H9 (cell line): ENCODE measurements around the gene CAMSAP2. TPM values are rescaled to one million over a fixed set of nuclear protein-coding genes. Genes with fewer than 3 reads are reported as not detected.

Experiments
- DNase-seq: peaks from one replicate; pipeline ENCODE4 v3.0.0-alpha.2; 2017
- H2AFZ ChIP-seq: one replicate; pipeline ENCODE4 v1.6.1; 2013; ENCODE audit warnings: mild to moderate bottlenecking, low read length, control low read depth, moderate library complexity
- H2AK5ac ChIP-seq: 2 replicates; pipeline ENCODE4 v1.6.1; 2013; ENCODE audit warnings: low read length, control low read depth, mixed read lengths; ENCODE audit not compliant: insufficient read length
- H2BK120ac ChIP-seq: one replicate; pipeline ENCODE4 v1.6.1; 2013; ENCODE audit warnings: low read depth, mild to moderate bottlenecking, low read length, control low read depth, inconsistent platforms; ENCODE audit not compliant: poor library complexity, severe bottlenecking
- H2BK12ac ChIP-seq: 2 replicates; pipeline ENCODE4 v1.6.1; 2013; ENCODE audit warnings: low read length, control low read depth, mixed read lengths, low read depth; ENCODE audit not compliant: insufficient read length
- H2BK15ac ChIP-seq: 2 replicates; pipeline ENCODE4 v1.6.1; 2013; ENCODE audit warnings: low read depth, low read length, control low read depth
- H2BK20ac ChIP-seq: one replicate; pipeline ENCODE4 v1.6.1; 2013; ENCODE audit warnings: low read depth, mild to moderate bottlenecking, low read length, control low read depth, inconsistent platforms; ENCODE audit not compliant: poor library complexity, severe bottlenecking
- H2BK5ac ChIP-seq: 2 replicates; pipeline ENCODE4 v1.6.1; 2013; ENCODE audit warnings: low read length, control low read depth, mixed read lengths; ENCODE audit not compliant: insufficient read length
- H3K14ac ChIP-seq: 2 replicates; pipeline ENCODE4 v1.6.1; 2013; ENCODE audit warnings: low read length, control low read depth; ENCODE audit not compliant: insufficient read depth
- H3K18ac ChIP-seq: 2 replicates; pipeline ENCODE4 v1.6.1; 2013; ENCODE audit warnings: low read depth, mild to moderate bottlenecking, mixed read lengths, low read length, control low read depth; ENCODE audit not compliant: insufficient read length
- H3K23ac ChIP-seq: 2 replicates; pipeline ENCODE4 v1.6.1; 2013; ENCODE audit warnings: low read length, control low read depth, mixed read lengths, low read depth; ENCODE audit not compliant: insufficient read length
- H3K23me2 ChIP-seq: 2 replicates; pipeline ENCODE4 v1.6.1; 2013; ENCODE audit warnings: low read depth, mild to moderate bottlenecking, mixed read lengths, low read length, control low read depth; ENCODE audit not compliant: insufficient read length, poor library complexity, severe bottlenecking
- H3K27ac ChIP-seq: 2 replicates; pipeline ENCODE4 v1.5.1; 2013; ENCODE audit warnings: low read length, control low read depth, mixed read lengths, low read depth; ENCODE audit not compliant: insufficient read length
- H3K27me3 ChIP-seq: 2 replicates; pipeline ENCODE4 v1.6.1; 2013; ENCODE audit warnings: low read length, control low read depth, inconsistent platforms; ENCODE audit not compliant: insufficient read depth
- H3K4ac ChIP-seq: 2 replicates; pipeline ENCODE4 v1.6.1; 2013; ENCODE audit warnings: low read depth, mild to moderate bottlenecking, control low read depth, inconsistent platforms, low read length, moderate library complexity
- H3K4me1 ChIP-seq: 2 replicates; pipeline ENCODE4 v1.6.1; 2013; ENCODE audit warnings: low read length, control low read depth, inconsistent platforms; ENCODE audit not compliant: insufficient read depth
- H3K4me2 ChIP-seq: 2 replicates; pipeline ENCODE4 v1.6.1; 2013; ENCODE audit warnings: low read length, control low read depth, mixed read lengths; ENCODE audit not compliant: insufficient read length, insufficient read depth
- H3K56ac ChIP-seq: 2 replicates; pipeline ENCODE4 v1.6.1; 2013; ENCODE audit warnings: low read depth, mild to moderate bottlenecking, mixed read lengths, low read length, control low read depth; ENCODE audit not compliant: insufficient read length
- H3K79me1 ChIP-seq: 2 replicates; pipeline ENCODE4 v1.6.1; 2013; ENCODE audit warnings: low read depth, mild to moderate bottlenecking, moderate library complexity, low read length, control low read depth, inconsistent platforms; ENCODE audit not compliant: insufficient read depth, poor library complexity, severe bottlenecking
- H3K79me2 ChIP-seq: 2 replicates; pipeline ENCODE4 v1.6.1; 2013; ENCODE audit warnings: low read length, control low read depth, inconsistent platforms; ENCODE audit not compliant: insufficient read depth
- H3K9ac ChIP-seq: 2 replicates; pipeline ENCODE4 v1.6.1; 2013; ENCODE audit warnings: low read length, control low read depth, mixed read lengths; ENCODE audit not compliant: insufficient read length; ENCODE audit errors: extremely low read depth
- H3K9me3 ChIP-seq: one replicate; pipeline ENCODE4 v1.6.1; 2013; ENCODE audit warnings: low read depth, low read length, inconsistent platforms; ENCODE audit not compliant: control insufficient read depth
- H3T11ph ChIP-seq: one replicate; pipeline ENCODE4 v1.6.1; 2013; ENCODE audit warnings: mild to moderate bottlenecking, low read length, control low read depth, inconsistent platforms
- H4K20me1 ChIP-seq: one replicate; pipeline ENCODE4 v1.6.1; 2013; ENCODE audit not compliant: control insufficient read depth, insufficient read length, insufficient read depth
- H4K5ac ChIP-seq: 2 replicates; pipeline ENCODE4 v1.6.1; 2013; ENCODE audit warnings: low read depth, mild to moderate bottlenecking, mixed read lengths, low read length, control low read depth; ENCODE audit not compliant: insufficient read length
- H4K8ac ChIP-seq: replicated peaks from 2 replicates; pipeline ENCODE4 v1.6.1; 2013; ENCODE audit warnings: low read length, control low read depth, mixed read lengths, low read depth; ENCODE audit not compliant: insufficient read length
- H4K91ac ChIP-seq: 2 replicates; pipeline ENCODE4 v1.6.1; 2013; ENCODE audit warnings: low read depth, mild to moderate bottlenecking, moderate library complexity, mixed read lengths, low read length, control low read depth; ENCODE audit not compliant: insufficient read length
- H3K27ac Mint-ChIP-seq, 3 experiments: 2 replicates in 2 of 3; 3 replicates in 1 of 3; pipeline ENCODE4 v1.8.0; 2020 to 2021; ENCODE audit warnings: mixed read lengths in 3 of 3, mild to moderate bottlenecking in 1 of 3, moderate library complexity in 1 of 3
- H3K27me3 Mint-ChIP-seq: 2 replicates; pipeline ENCODE4 v1.8.0; 2021; ENCODE audit warnings: low read depth, mild to moderate bottlenecking, moderate library complexity, mixed read lengths
- H3K36me3 Mint-ChIP-seq, 3 experiments: 2 replicates in 2 of 3; 3 replicates in 1 of 3; pipeline ENCODE4 v1.8.0; 2020 to 2021; ENCODE audit warnings: low read depth in 3 of 3, mixed read lengths in 3 of 3; ENCODE audit not compliant: insufficient read depth in 1 of 3
- H3K4me1 Mint-ChIP-seq, 2 experiments: 2 replicates each; pipeline ENCODE4 v1.8.0; 2020; ENCODE audit warnings: mixed read lengths in 2 of 2
- H3K4me3 Mint-ChIP-seq, 2 experiments: 2 replicates in 1 of 2; 3 replicates in 1 of 2; pipeline ENCODE4 v1.8.0; 2020 to 2021; ENCODE audit warnings: mild to moderate bottlenecking in 2 of 2, mixed read lengths in 2 of 2, moderate library complexity in 1 of 2
- H3K9me3 Mint-ChIP-seq, 2 experiments: 2 replicates in 1 of 2; 3 replicates in 1 of 2; pipeline ENCODE4 v1.8.0; 2020; ENCODE audit warnings: mild to moderate bottlenecking in 2 of 2, mixed read lengths in 2 of 2, moderate library complexity in 1 of 2
- CTCF ChIP-seq: fragments of 200-600 bp; sonication (generic); conservative IDR thresholded peaks from 3 replicates; pipeline ENCODE4 v1.8.0; 2021; ENCODE audit warnings: antibody characterized with exemption, mild to moderate bottlenecking
- WGBS: extraction: QIAGEN DNeasy Blood & Tissue Kit; methylation state at CpG from one replicate; pipeline ENCODE4 v1.1.7; 2013; ENCODE audit warnings: missing lambda C conversion rate, low lambda C conversion rate, mixed read lengths; ENCODE audit not compliant: insufficient read length; ENCODE audit errors: extremely low coverage; 5-methylcytosine and 5-hydroxymethylcytosine counted together
- total RNA-seq: library from RNA; stranded (reverse); gene quantifications from 2 replicates; pipeline ENCODE4 v1.2.1, GENCODE V29; 2021

The CAMSAP2 gene
- total RNA-seq, 1 experiment from 2014 or later: 33.7 TPM

GRCh38 chr1:200895443-200895789, 156.7 kb downstream of the CAMSAP2 start:
- Histone ChIP-seq H3K56ac (no peak overlapping the region), H2BK120ac (no peak overlapping the region), H3K79me2 (peaks cover 22% of the 10 kb centered on the region; the same call in 1 of the 2 replicates), H3K4me2 (no peak overlapping the region), H3K9me3 (no peaks in the 10 kb centered on the region), H2BK15ac (no peak overlapping the region), H4K91ac (no peak overlapping the region), H3K4me1 (peaks cover 20% of the 10 kb centered on the region; the same call in 1 of the 2 replicates), H3T11ph (no peak overlapping the region), H4K20me1 (peaks cover 2% of the 10 kb centered on the region), H4K8ac (no peak overlapping the region), H2AK5ac (no peak overlapping the region), H3K14ac (no peak overlapping the region), H2BK20ac (no peak overlapping the region), H2BK12ac (no peak overlapping the region), H2AFZ (no peak overlapping the region), H3K79me1 (peaks cover 7% of the 10 kb centered on the region), H2BK5ac (no peak overlapping the region), H3K18ac (no peak overlapping the region), H3K27ac (no peak overlapping the region), H3K9ac (no peak overlapping the region), H3K27me3 (no peaks in the 10 kb centered on the region), H4K5ac (no peak overlapping the region), H3K23ac (no peak overlapping the region), H3K23me2 (peaks cover 25% of the 10 kb centered on the region), H3K4ac (no peak overlapping the region)
- H3K27me3 Mint-ChIP-seq: no peaks in the 10 kb centered on the region
- no CpG with 5 or more reads among the region's 8 CpGs for WGBS
- H3K36me3 Mint-ChIP-seq: peaks cover 15 to 27% (median 26%) of the 10 kb centered on the region in 3 experiments; a peak in 6 of 7 replicates
- no peak for TF ChIP-seq CTCF
- H3K4me3 Mint-ChIP-seq: no peak overlapping the region; a peak in 1 of 5 replicates
- no peaks in the 10 kb centered on the region; a peak in 1 of 5 replicates for H3K9me3 Mint-ChIP-seq
- H3K4me1 Mint-ChIP-seq: peaks cover 56 to 62% of the 10 kb centered on the region in 2 experiments
- H3K27ac Mint-ChIP-seq: peak overlapping the region in 2 of 3 experiments; percentile 70 to 96; a peak in 1 of 7 replicates
- no peak for DNase-seq
